ENCODE data around the gene DGLUCY. TPM values are rescaled to one million over a fixed set of nuclear protein-coding genes. Genes with fewer than 3 reads are reported as not detected.

DGLUCY gene
- total RNA-seq, 2 donors from 2014 or later: 88.0 to 148 TPM

- 44% methylated on average over 16 of the region's 16 CpGs for WGBS
- H3K27me3 ChIP-seq (replicated peaks; ENCODE audit: insufficient read depth): no peaks in the 10 kb centered on the region
- intact Hi-C loops (cut with DNase I): no loop called here
- H3K36me3 ChIP-seq: no peaks in the 10 kb centered on the region
- no peak overlapping the region for H3K4me3 ChIP-seq
- no peak for TF ChIP-seq POLR2A (IDR thresholded peaks at IDR 0.05)
- peak; percentile 24 for TF ChIP-seq POLR2AphosphoS5 (IDR thresholded peaks at IDR 0.05)
- H3K27ac ChIP-seq: no peak overlapping the region
- no peaks in the 10 kb centered on the region for H3K4me1 ChIP-seq (replicated peaks)
- no peaks in the 10 kb centered on the region for H3K9me3 ChIP-seq
- no peak for DNase-seq (ENCODE audit: low spot score)
Measured at GRCh38 chr14:91258011-91258618, 144.2 kb downstream of the DGLUCY start.

- DNase-seq (ENCODE audit: low spot score): no peak
- WGBS: 92% methylated on average over 3 of the region's 3 CpGs
- H3K27ac ChIP-seq: no peak overlapping the region
- TF ChIP-seq POLR2AphosphoS5 (IDR thresholded peaks at IDR 0.05) (no peak), CTCF (IDR thresholded peaks at IDR 0.05) (no peak), POLR2A (IDR thresholded peaks at IDR 0.05) (no peak)
- H3K4me3 ChIP-seq: no peak overlapping the region
- no peaks in the 10 kb centered on the region for H3K27me3 ChIP-seq (replicated peaks; ENCODE audit: insufficient read depth)
- H3K4me1 ChIP-seq (replicated peaks): no peaks in the 10 kb centered on the region
- H3K9me3 ChIP-seq: no peaks in the 10 kb centered on the region
- intact Hi-C loops (cut with DNase I): no loop called here
- H3K36me3 ChIP-seq: no peaks in the 10 kb centered on the region
Measured at GRCh38 chr14:91258876-91259275, 145.0 kb downstream of the DGLUCY start.

DNA sequence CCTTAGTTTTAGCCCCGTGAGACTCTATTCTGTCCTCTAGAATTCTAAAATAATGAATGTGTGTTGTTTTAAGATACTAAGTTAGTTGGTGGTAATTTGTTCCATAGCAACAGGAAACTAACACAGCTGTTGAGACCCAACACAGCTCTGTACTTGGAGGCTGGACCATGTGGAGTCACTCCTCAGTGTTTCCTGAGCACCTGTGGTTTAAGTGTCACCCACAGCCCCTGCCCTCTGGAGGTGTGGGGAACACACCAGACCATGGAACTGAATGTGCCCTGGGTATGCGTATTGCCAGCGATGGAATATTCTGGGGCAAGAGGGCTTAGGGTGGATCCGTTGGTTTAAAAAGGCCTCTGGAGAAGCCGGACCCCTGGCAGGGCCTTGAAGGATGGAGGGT is 147.2 kb downstream of the DGLUCY start:
- Histone ChIP-seq H3K4me3 (no peak overlapping the region), H3K27me3 (replicated peaks; ENCODE audit: insufficient read depth) (no peaks in the 10 kb centered on the region), H3K4me1 (replicated peaks) (peaks cover 8% of the 10 kb centered on the region), H3K9me3 (no peaks in the 10 kb centered on the region), H3K36me3 (no peaks in the 10 kb centered on the region), H3K27ac (no peak overlapping the region)
- WGBS: 99% methylated on average over 5 of the region's 5 CpGs
- no peak for DNase-seq (ENCODE audit: low spot score)
- TF ChIP-seq POLR2AphosphoS5 (IDR thresholded peaks at IDR 0.05): no peak
- TF ChIP-seq CTCF (IDR thresholded peaks at IDR 0.05): no peak
- no peak for TF ChIP-seq POLR2A (IDR thresholded peaks at IDR 0.05)
- intact Hi-C loops (cut with DNase I): no loop called here

GRCh38 chr14:91261986-91262549 is 148.2 kb downstream of the DGLUCY start:
- DNase-seq (ENCODE audit: low spot score): no peak
- 90% methylated on average over 11 of the region's 11 CpGs for WGBS
- Histone ChIP-seq H3K4me3 (no peak overlapping the region), H3K27ac (no peak overlapping the region), H3K4me1 (replicated peaks) (peaks cover 12% of the 10 kb centered on the region), H3K27me3 (replicated peaks; ENCODE audit: insufficient read depth) (no peaks in the 10 kb centered on the region), H3K36me3 (no peaks in the 10 kb centered on the region), H3K9me3 (no peaks in the 10 kb centered on the region)
- TF ChIP-seq POLR2A (IDR thresholded peaks at IDR 0.05): no peak
- TF ChIP-seq POLR2AphosphoS5 (IDR thresholded peaks at IDR 0.05): no peak
- TF ChIP-seq CTCF (IDR thresholded peaks at IDR 0.05): no peak
- intact Hi-C loops (cut with DNase I): no loop called here

DNA sequence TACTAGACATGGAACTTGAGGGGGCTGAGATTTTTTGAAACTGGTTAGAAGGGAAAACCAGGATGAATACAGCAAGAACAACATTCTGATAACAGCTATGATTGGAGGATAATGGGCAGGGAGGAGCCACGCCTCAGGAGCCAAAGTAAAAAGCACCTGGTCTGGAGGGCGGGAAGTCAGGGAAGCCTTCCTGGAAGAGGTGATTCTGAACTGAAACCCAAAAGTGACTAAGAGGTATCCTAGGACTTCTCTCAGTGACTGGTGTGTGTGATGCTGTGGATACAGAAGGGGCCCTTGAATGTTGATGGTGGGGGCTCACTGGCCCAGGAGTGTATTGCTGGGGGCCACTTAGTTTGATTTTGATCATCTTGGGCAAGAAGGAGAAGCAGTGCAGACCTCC is 149.5 kb downstream of the DGLUCY start:
- Histone ChIP-seq H3K27ac (no peak overlapping the region), H3K9me3 (no peaks in the 10 kb centered on the region), H3K27me3 (replicated peaks; ENCODE audit: insufficient read depth) (no peaks in the 10 kb centered on the region), H3K4me1 (replicated peaks) (peaks cover 12% of the 10 kb centered on the region), H3K36me3 (no peaks in the 10 kb centered on the region), H3K4me3 (no peak overlapping the region)
- TF ChIP-seq POLR2A (IDR thresholded peaks at IDR 0.05) (no peak), POLR2AphosphoS5 (IDR thresholded peaks at IDR 0.05) (no peak), CTCF (IDR thresholded peaks at IDR 0.05) (no peak)
- 90% methylated on average over 2 of the region's 2 CpGs for WGBS
- DNase-seq (ENCODE audit: low spot score): no peak
- intact Hi-C loops (cut with DNase I): no loop called here

Measured in prostate gland (tissue), 2 donors.